NOMO-1 treated with DMSO at 0.1 percent for 48 hours (cell line): ENCODE data around the gene CYB5RL.

Source experiments
- DNase-seq: peaks from one replicate; lab custom pipeline; 2025; ENCODE audit not compliant: unreplicated experiment; lab: John Stamatoyannopoulos, UW

CYB5RL gene

DNA sequence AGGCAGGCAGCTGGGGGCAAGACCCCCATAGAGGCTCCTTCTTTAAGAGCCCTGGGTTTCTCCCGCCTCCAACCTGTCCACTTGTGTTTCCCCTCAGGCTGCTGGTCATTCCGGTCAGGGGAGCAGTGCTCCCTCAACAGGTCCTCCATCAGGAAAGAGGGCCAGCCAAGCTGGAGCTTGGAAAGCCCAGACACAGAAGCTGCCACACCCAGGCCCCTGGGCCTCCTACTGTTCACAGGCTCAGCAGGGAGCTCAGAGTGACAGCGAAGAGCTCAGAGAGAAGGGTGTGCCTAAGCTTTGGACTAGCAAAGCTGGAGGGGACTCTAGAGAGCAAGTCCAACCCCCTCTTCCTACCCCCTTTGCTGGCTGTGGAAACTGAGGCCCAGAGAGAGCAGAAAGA lies 36.8 kb downstream of the CYB5RL start:
- no peak for DNase-seq

- no peak for DNase-seq
Observed at GRCh38 chr1:54161495-54162168, 38.2 kb downstream of the CYB5RL start.

DNA sequence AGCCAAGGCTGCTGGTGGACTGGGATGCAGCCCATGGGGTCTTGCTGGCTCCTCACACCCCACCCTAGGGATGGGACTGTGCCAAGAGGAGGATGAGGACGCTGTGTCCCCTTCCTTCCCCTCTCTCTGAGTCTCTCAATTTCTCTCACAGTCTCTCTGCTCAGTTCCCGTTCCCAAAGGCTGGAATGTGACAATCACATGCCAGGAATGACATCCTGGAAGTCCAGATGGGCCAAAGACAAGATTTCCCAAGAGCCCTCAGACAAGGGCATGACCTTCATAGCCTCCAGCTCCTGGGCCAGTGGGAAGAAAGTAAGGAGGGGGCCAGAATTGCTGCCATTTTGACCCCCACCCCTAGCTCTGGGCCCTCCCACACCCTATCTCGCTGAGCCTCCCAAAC lies 39.5 kb downstream of the CYB5RL start:
- DNase-seq, result no peak

DNA sequence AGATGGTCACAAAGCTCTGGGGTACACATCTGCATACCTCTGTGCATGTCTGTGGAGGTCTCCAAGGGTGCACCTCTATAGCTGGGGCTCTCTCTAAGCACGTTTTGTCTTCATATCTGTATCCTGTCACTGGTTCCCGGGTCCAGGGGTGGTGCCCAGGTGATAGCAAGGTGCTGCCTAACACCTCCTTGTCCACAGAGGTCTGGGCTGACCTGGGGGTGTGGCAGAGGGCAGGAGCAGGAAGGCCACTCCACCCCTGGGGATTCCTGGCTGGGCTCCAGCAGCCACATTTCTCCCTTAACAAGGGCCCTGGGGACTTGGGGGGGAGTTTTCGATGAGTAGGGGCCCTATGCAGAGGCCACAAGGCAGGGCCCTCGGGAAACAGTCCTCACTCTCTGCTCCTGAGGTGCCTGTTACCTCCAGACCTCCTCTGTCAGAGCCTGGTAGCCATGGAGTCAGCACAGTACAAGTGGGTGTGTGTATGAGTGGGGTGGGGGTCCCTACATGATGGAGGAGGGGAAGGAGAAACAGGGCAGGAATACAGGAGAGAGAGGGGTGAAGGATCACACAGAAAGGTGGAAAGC lies 40.0 kb downstream of the CYB5RL start:
- no peak for DNase-seq

- no peak for DNase-seq
Observed at GRCh38 chr1:54158071-54158470, 41.8 kb downstream of the CYB5RL start.

DNA sequence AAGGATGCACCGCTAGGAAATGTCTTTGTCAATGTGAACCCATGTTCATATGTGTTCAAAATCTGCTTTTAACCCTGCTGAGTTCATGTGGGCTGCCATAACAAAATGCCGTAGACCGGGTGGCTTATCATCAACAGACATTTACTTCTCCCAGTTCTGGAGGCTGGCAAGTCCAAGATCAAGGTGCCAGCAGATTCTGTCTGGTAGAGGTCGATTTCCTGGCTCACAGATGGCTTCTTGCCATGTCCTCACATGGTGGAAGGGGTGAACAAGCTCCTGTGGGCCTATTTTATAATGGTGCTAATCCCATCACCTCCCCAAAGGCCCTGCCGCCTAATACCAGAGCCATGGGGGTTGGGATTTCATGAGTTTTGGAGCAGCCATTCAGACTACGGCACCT lies 42.4 kb downstream of the CYB5RL start:
- DNase-seq, result no peak

DNA sequence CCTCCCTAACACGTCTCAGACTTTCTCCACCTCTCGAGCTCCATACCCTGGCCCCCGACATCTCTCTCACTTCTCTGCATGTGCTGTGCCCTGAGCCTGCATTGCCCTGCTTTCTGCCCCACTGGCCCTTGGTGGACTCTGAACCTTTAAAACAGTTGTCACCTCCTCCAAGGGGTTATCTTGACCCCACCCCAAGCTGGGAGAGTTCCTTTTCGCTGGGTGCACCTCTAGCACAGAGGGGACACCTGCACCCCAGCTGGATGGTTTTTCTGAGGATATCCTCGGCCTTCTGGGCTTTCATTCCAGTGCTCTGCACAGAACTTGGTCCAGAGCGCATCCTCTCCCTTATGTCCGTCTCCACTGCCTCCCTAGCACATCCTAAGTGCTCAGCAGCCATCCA lies 42.8 kb downstream of the CYB5RL start:
- no peak for DNase-seq

DNA sequence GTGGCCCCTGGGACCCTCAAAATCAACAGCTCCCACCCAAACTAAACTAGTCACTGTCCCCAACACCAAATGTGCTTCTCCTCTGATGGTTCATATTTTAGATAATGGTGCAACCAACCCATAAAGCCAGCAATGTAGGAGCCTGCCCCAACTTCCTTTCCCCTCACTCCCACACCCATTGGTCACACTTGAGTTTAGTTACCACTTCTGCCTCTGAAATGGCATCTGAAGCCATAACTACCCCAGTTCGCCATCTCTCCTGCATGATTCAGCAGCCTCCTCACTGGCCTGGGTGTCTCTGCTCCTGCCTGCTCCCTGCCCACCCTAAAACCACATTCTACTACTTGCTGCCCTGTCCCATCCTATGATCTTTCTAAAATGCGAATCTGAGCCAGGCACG lies 43.6 kb downstream of the CYB5RL start:
- DNase-seq, result no peak

DNA sequence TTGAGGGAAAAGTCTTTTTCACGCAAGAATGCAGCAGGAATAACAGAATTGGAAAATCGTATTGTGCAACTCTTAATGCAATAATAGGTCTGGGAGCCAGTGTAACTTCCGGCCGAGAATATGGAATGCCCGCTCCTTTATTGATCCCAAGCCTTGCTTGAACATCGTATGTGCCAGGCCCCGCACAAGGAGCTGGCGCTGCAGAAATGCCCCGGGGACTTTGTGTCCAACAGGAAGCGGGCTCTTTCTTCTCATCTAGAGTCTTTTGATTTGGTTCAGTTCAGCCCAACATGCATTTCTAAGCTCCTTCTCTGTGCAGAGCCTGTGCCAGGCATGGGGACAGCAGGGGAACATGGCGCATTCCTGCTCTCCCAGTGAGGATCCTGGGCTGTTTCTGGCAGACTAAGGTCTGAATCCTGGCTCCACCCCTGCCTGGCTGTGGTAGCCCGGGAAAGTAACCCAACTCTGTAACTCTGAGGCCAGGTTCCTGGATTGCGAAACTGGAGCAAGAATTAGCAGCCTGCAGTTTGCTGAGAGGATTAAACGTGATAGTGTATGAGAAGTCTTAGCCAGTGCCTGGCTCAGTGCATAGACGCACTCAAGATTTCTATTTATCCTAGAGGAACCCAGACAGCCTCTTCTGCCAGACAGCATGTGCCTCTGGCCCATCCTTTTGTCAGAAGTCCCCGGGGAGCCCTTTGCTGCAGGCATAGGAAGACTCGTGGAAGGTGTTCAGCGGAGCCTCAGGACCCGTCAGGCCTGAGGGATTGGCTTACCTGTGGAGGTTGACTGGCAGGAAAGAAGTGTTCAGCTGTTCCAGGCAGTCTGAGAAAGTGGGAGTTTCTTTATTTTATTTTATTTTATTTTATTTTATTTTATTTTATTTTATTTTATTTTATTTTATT lies 46.0 kb downstream of the CYB5RL start:
- DNase-seq, result peak; percentile 13

- no peak for DNase-seq
Observed at GRCh38 chr1:54152696-54153095, 47.1 kb downstream of the CYB5RL start, which contains the start of gene CDCP2. Gene CDCP2 (minus strand): TSS chr1:54153000. CDS start chr1:54152922, 78 bp downstream.

GRCh38 chr1:54151013-54151412 lies 48.8 kb downstream of the CYB5RL start:
- DNase-seq, result no peak
